ENCODE results near the gene STEAP4.

DNA sequence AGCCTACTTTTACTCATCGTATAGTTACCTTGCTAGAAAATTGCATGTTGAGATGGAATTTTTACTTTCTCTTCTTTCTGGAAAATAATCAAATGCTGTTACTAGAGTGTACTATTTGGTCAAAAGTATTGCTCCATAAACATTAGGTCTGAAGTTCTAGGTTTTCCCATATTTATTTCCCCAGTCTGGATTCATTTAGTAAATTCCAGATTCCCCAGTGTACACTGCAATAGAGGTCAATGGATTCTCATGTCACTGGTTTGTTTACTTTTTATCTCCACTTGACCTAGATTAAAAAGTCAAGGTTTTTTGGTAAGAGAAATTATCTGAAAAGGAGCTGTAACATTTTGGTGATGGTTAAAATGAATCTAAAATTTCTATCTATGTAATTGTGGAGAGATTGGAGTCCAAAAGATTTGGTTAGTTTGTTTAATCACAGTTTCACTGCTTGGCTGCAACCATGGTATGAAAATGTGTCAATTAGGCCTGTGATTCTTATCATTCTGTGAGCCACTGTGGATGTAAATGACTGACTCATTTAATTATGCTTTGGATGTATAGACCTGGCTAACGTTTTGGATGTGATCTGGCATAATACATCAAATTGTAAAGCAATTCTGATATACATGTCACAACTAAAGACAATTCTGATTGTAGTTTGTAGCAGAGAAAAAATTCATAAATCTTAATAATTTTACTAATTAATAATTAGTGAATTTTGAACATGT lies 32.7 kb upstream of the STEAP4 start:
- TF ChIP-seq, protein P1, sequence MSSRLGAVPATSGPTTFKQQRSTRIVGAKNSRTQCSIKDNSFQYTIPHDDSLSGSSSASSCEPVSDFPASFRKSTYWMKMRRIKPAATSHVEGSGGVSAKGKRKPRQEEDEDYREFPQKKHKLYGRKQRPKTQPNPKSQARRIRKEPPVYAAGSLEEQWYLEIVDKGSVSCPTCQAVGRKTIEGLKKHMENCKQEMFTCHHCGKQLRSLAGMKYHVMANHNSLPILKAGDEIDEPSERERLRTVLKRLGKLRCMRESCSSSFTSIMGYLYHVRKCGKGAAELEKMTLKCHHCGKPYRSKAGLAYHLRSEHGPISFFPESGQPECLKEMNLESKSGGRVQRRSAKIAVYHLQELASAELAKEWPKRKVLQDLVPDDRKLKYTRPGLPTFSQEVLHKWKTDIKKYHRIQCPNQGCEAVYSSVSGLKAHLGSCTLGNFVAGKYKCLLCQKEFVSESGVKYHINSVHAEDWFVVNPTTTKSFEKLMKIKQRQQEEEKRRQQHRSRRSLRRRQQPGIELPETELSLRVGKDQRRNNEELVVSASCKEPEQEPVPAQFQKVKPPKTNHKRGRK (CRISPR knock-in tag; IDR thresholded peaks at IDR 0.05; ENCODE audit: borderline replicate concordance), result no peak
- TF ChIP-seq ATF1 (CRISPR knock-in tag; IDR thresholded peaks at IDR 0.05) (no peak), ELF4 (CRISPR knock-in tag; IDR thresholded peaks at IDR 0.05; ENCODE audit: low read depth) (no peak), JAZF1 (CRISPR knock-in tag; IDR thresholded peaks at IDR 0.05) (no peak), ZNF416 (CRISPR knock-in tag; IDR thresholded peaks at IDR 0.05) (no peak), TCF7 (CRISPR knock-in tag; IDR thresholded peaks at IDR 0.05; ENCODE audit: low read depth) (no peak), FOXP1 (CRISPR knock-in tag; IDR thresholded peaks at IDR 0.05; ENCODE audit: borderline replicate concordance) (no peak)
- TF ChIP-seq, protein P2, sequence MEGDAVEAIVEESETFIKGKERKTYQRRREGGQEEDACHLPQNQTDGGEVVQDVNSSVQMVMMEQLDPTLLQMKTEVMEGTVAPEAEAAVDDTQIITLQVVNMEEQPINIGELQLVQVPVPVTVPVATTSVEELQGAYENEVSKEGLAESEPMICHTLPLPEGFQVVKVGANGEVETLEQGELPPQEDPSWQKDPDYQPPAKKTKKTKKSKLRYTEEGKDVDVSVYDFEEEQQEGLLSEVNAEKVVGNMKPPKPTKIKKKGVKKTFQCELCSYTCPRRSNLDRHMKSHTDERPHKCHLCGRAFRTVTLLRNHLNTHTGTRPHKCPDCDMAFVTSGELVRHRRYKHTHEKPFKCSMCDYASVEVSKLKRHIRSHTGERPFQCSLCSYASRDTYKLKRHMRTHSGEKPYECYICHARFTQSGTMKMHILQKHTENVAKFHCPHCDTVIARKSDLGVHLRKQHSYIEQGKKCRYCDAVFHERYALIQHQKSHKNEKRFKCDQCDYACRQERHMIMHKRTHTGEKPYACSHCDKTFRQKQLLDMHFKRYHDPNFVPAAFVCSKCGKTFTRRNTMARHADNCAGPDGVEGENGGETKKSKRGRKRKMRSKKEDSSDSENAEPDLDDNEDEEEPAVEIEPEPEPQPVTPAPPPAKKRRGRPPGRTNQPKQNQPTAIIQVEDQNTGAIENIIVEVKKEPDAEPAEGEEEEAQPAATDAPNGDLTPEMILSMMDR (IDR thresholded peaks at IDR 0.05), result no peak
- TF ChIP-seq, protein P3, sequence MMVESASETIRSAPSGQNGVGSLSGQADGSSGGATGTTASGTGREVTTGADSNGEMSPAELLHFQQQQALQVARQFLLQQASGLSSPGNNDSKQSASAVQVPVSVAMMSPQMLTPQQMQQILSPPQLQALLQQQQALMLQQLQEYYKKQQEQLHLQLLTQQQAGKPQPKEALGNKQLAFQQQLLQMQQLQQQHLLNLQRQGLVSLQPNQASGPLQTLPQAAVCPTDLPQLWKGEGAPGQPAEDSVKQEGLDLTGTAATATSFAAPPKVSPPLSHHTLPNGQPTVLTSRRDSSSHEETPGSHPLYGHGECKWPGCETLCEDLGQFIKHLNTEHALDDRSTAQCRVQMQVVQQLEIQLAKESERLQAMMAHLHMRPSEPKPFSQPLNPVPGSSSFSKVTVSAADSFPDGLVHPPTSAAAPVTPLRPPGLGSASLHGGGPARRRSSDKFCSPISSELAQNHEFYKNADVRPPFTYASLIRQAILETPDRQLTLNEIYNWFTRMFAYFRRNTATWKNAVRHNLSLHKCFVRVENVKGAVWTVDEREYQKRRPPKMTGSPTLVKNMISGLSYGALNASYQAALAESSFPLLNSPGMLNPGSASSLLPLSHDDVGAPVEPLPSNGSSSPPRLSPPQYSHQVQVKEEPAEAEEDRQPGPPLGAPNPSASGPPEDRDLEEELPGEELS (CRISPR knock-in tag; IDR thresholded peaks at IDR 0.05), result no peak
